Sigmoid colon (tissue), 3 donors: ENCODE data around the gene NQO2.

Source experiments
- CTCF ChIP-seq, 4 experiments: fragments of 450-650 bp in 3 of 4; fragments of 200-600 bp in 1 of 4; IDR thresholded peaks; one replicate each; pipeline ENCODE4 v1.5.1; 2016 to 2019; ENCODE audit warnings: antibody characterized with exemption in 4 of 4, mild to moderate bottlenecking in 3 of 4, moderate library complexity in 2 of 4
- POLR2A ChIP-seq, 2 donors: fragments of 450-650 bp; IDR thresholded peaks; one replicate each; pipeline ENCODE4 v1.6.1; 2016; ENCODE audit warnings: antibody characterized with exemption in 2 of 2, mild to moderate bottlenecking in 2 of 2, moderate library complexity in 2 of 2

GRCh38 chr6:3019749-3020320 is 20.1 kb downstream of the NQO2 start:
- TF ChIP-seq POLR2A (IDR thresholded peaks at IDR 0.05) (no peak), CTCF (IDR thresholded peaks at IDR 0.05) (no peak)
